A549 treated with dexamethasone at 1 μM for 4 hours (cell line): ENCODE measurements around the gene TRIM3. TPM values are rescaled to one million over a fixed set of nuclear protein-coding genes. Genes with fewer than 3 reads are reported as not detected.

Experiments
- total RNA-seq: library from RNA; stranded (reverse); fragments of 200-300 nt; extraction: Qiagen RNA extraction; gene quantifications from 5 replicates; pipeline ENCODE4 v1.2.3, GENCODE V29; 2022

Gene TRIM3
- total RNA-seq: 11.8 to 22.6 TPM (median 18.1 TPM) in 5 replicates

GRCh38 chr11:6473451-6474412, at the start of gene TRIM3:
Gene TRIM3 (minus strand): TSS chr11:6473941. CDS start chr11:6465695, 8,246 bp downstream.

GRCh38 chr11:6497069-6497839, 23.5 kb upstream of the TRIM3 start, which contains the start of gene DNHD1:
Gene DNHD1 (plus strand): TSS chr11:6497280. CDS start chr11:6498216, 936 bp downstream.

GRCh38 chr11:6481012-6481923, 7.5 kb upstream of the TRIM3 start, which contains the start of the genes ARFIP2 and TIMM10B:
Gene ARFIP2 (minus strand): TSS chr11:6481331. CDS start chr11:6480421, 910 bp downstream.
Gene TIMM10B (plus strand): TSS chr11:6481501. CDS start chr11:6481517, 16 bp downstream.

GRCh38 chr11:6440906-6441358, 32.8 kb downstream of the TRIM3 start, which contains the start of gene HPX:
Gene HPX (minus strand): TSS chr11:6440987. CDS start chr11:6440963, 24 bp downstream.

GRCh38 chr11:6419009-6419631, 54.6 kb downstream of the TRIM3 start, which contains the start of gene APBB1:
Gene APBB1 (minus strand): TSS chr11:6419094. CDS start chr11:6411347, 7,747 bp downstream.

Other genes starting within 250 kb of the TRIM3 start
- 13.4 to 18.5 TPM (median 17.1 TPM) in 5 replicates for gene FHIP1B, start 239.3 kb downstream of the TRIM3 start, total RNA-seq
- gene CNGA4, start 234.9 kb downstream of the TRIM3 start, total RNA-seq: 0.06 to 0.09 TPM (median 0.07 TPM) in 5 replicates
- gene CCKBR, start 214.1 kb downstream of the TRIM3 start, total RNA-seq: not detected in 5 replicates
- gene CAVIN3, start 153.4 kb downstream of the TRIM3 start, total RNA-seq: 18.1 to 27.0 TPM (median 23.8 TPM) in 5 replicates
- gene SMPD1, start 83.5 kb downstream of the TRIM3 start, total RNA-seq: 9.1 to 11.5 TPM (median 10.3 TPM) in 5 replicates
- 16.5 to 19.3 TPM (median 17.6 TPM) in 5 replicates for gene APBB1, start 54.8 kb downstream of the TRIM3 start, total RNA-seq
- 0.31 to 0.55 TPM (median 0.40 TPM) in 5 replicates for gene HPX, start 33.0 kb downstream of the TRIM3 start, total RNA-seq
- gene ARFIP2, start 7.4 kb upstream of the TRIM3 start, total RNA-seq: 48.7 to 56.6 TPM (median 52.4 TPM) in 5 replicates
- 23.3 to 27.0 TPM (median 25.8 TPM) in 5 replicates for gene TIMM10B, start 7.6 kb upstream of the TRIM3 start, total RNA-seq
- gene DNHD1, start 23.3 kb upstream of the TRIM3 start, total RNA-seq: 1.6 to 3.0 TPM (median 2.5 TPM) in 5 replicates
- 27.3 to 32.5 TPM (median 29.9 TPM) in 5 replicates for gene RRP8, start 129.7 kb upstream of the TRIM3 start, total RNA-seq
- gene ILK, start 129.8 kb upstream of the TRIM3 start, total RNA-seq: 97.1 to 120 TPM (median 118 TPM) in 5 replicates
- 208 to 263 TPM (median 228 TPM) in 5 replicates for gene TAF10, start 138.3 kb upstream of the TRIM3 start, total RNA-seq
- gene TPP1, start 145.5 kb upstream of the TRIM3 start, total RNA-seq: 36.1 to 51.4 TPM (median 50.6 TPM) in 5 replicates
- gene DCHS1, start 181.9 kb upstream of the TRIM3 start, total RNA-seq: 0.07 to 0.15 TPM (median 0.09 TPM) in 5 replicates
- gene MRPL17, start 209.4 kb upstream of the TRIM3 start, total RNA-seq: 79.3 to 116 TPM (median 95.2 TPM) in 5 replicates